HG03095 (cell line): Measurements from ENCODE around the gene PRRG2.

Experiments
- ATAC-seq: cut with Tn5 transposase; IDR thresholded peaks from one replicate; pipeline ENCODE4 v1.9.1; 2021; ENCODE audit warnings: moderate library complexity; ENCODE audit not compliant: unreplicated experiment

Gene PRRG2

GRCh38 chr19:49556412-49557398 is 24.4 kb upstream of the PRRG2 start:
- ATAC-seq, result no peak

- ATAC-seq, result no peak
Observed at GRCh38 chr19:49557641-49558325, 23.3 kb upstream of the PRRG2 start.

DNA sequence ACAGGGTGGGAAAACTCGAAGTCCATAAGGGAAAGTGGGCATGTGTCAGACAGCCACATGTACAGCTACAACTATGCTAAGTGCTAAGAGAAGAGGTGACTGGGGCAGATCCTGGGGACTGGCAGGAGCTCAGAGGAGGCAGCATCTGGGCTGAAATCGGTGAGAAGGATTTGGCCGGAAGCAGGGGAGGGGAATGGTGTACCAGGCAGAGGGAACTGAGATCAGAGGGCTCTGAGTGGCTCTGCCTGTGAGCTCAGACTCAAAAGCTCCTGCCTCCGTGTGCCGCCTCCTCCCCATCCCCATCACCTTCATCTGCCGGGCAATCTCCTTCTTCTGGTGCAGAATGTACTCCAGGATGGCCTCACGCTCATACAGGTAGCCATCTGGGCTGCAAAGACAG is 22.5 kb upstream of the PRRG2 start:
- no peak for ATAC-seq

GRCh38 chr19:49559443-49559842 is 21.7 kb upstream of the PRRG2 start:
- ATAC-seq, result no peak

GRCh38 chr19:49559928-49560327 is 21.2 kb upstream of the PRRG2 start:
- no peak for ATAC-seq

DNA sequence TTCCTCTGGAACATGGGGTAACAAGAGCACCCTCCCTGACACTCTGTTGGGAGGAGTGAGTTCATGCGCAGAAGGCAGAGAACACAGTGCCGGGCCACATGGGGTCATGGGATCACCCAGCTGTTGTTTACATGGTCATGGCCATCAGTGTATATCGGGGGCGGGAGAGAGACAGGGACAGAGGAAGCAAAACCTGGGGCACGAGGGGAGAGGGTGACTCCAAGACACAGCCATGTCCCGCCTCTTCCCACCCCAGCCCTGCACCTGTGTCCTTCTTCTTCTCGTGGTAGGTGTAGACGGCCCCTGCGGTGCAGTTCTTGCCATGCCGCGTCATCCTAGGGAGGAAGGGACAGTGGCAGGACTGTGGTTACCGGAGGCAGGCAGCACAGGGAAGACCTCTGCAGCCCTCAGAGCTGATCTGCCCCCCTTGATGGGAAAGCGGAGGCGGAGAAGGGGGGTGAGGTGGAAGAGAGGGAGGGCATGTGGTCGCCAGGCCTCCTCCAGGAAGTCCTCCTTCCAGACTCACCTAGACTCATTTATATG is 20.7 kb upstream of the PRRG2 start:
- ATAC-seq, result no peak

DNA sequence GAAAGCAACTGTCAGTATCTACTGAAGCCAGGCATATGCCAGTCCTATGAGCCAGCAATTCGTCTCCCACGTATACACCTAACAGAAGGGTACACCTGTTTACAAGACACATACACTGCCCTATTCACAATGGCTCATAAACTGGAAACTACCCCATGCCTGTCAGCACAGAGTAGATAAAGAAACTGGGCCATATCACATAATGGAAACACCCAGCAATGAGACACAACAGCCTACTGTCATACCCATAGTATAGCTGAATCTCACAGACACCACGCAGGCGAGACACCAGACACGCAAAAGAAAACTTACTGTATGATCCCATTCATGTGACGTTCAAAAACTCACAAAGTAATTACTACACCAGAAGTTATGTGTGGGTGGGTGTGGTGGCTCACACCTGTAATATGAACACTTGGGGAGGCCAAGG is 16.5 kb upstream of the PRRG2 start:
- ATAC-seq, result no peak

DNA sequence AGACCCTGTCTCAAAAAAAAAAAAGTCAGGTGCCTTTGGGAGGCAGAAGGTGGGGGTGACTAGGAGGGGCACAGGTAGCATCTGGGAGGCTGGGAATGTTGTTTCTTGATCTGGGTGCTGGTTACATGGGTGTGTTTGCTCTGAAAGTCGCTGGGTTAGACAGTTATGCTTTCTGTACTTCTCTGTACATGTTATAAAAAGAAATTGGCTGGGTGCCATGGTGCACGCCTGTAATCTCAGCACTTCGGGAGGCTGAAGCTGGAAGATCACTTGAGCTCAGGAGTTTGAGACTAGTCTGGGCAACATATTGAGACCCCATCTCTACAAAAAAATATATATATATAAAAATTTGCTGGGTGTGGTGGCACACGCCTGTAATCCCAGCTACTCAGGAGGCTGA is 15.9 kb upstream of the PRRG2 start:
- no peak for ATAC-seq

DNA sequence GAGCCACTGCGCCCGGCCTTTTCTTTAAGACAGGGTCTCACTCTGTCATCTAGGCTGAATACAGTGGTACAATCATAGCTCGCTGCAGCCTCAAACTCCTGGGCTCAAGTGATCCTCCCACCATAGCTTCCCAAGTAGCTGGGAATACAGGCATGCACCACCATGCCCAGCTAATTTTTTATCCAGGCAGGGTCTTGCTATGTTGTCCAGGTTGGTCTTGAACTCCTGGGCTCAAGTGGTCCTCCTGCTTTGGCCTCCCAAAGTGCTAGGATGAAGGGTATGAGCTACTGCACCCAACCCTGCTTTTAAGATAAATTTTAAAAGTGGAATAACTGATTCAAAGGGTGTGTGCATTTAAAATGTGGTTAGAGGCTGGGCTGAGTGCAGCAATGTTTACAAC is 14.8 kb upstream of the PRRG2 start:
- ATAC-seq, result no peak

GRCh38 chr19:49567861-49568441 is 13.2 kb upstream of the PRRG2 start:
- no peak for ATAC-seq

- ATAC-seq, result no peak
Observed at GRCh38 chr19:49570138-49570856, 10.8 kb upstream of the PRRG2 start.

GRCh38 chr19:49570997-49571676 is 10.0 kb upstream of the PRRG2 start:
- ATAC-seq, result no peak

- ATAC-seq, result no peak
Observed at GRCh38 chr19:49573009-49573408, 8.1 kb upstream of the PRRG2 start.

DNA sequence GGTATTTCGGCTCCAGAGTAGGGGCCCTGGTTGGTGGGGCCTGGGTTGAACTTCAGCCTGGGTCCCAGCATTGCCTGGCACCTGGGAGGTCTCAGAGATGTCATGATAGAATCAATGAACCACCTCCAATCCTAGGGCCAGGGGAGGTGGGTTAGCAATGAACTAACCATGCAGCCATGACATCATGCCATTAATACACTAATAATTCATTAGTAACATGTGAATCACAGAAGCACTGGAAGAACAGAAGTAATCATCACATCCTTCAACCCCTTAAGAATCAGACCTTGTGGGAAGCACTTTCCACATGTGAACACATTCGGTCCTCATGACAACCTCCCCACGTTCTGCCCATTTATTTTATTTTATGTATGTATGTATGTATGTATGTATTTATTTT is 7.7 kb upstream of the PRRG2 start:
- no peak for ATAC-seq

- ATAC-seq, result no peak
Observed at GRCh38 chr19:49574206-49574755, 6.8 kb upstream of the PRRG2 start.

- no peak for ATAC-seq
Observed at GRCh38 chr19:49579193-49579592, 1.9 kb upstream of the PRRG2 start.

- no peak for ATAC-seq
Observed at GRCh38 chr19:49579947-49580263, 1.2 kb upstream of the PRRG2 start.

DNA sequence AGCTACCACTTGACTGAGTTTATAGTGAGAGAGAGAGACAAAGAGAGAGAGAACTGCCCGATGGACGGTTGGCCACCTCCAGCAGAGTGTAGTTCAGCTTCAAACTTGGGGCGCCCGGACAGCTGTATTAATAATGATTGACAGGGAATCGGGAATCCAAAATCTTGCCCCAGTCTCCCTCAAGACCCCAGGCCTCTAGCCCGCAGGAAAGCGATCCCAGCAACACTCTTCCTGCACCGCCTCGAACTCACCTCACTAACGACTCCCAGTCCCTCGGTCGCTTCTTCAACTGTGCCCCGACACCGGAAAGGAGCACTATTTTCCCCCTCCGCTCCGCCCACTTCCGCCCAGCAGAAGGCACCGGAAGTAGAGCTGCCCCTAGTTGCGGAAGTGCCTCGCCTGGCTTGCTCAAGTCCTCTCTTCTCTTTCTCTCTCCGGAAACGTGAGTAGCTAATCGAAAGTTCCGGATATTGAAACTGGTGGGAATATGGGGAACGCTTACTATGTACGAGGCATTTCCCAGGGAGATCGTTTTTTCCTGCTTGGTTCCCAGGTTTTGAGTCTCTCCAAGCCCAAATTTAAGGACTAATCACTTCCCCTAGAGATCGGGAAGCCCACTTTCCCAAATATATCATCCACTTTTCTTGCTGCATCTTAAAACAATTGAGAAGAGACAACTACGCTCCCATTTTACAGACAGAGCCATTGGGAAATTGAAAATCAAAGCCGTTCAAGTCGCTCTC is 681 bp upstream of the PRRG2 start, which contains the start of gene NOSIP:
Gene NOSIP, minus strand, starts transcription at position 293 of the 743 bp plus-strand sequence. CDS start 19,865 bp downstream, outside the sequence.
- peak; percentile 57 for ATAC-seq

GRCh38 chr19:49583239-49583638 is 2.1 kb downstream of the PRRG2 start:
- ATAC-seq, result no peak
